Measurements from ENCODE around the gene SUOX.

- TF ChIP-seq CTCF (IDR thresholded peaks at IDR 0.05) (no peak), POLR2A (IDR thresholded peaks at IDR 0.05) (no peak)
Measured at GRCh38 chr12:55963760-55964159, 33.3 kb upstream of the SUOX start.

Measured in uterus (tissue), 2 donors.